GM12878 (cell line): ENCODE measurements around the gene DCAF6. TPM values are rescaled to one million over a fixed set of nuclear protein-coding genes. Genes with fewer than 3 reads are reported as not detected.

Experiments used
- ATAC-seq: fragments of 200-7000 bp; cut with Tn5 transposase; 3 replicates; pipeline ENCODE4 v1.9.1; 2020; ENCODE audit warnings: mild to moderate bottlenecking, moderate library complexity
- BruUV-seq: library from RNA; stranded (reverse); fragments of 400-500 nt; replicated peaks from 2 replicates; lab custom pipeline; 2021; lab: Mats Ljungman, UMichigan
- CTCF ChIA-PET: fragments of 300-600 bp; sonication (Branson Sonifier 250); formaldehyde crosslinking; extraction: SDS; loops from one replicate; lab custom pipeline; 2021; ENCODE audit warnings: inconsistent platforms; lab: Yijun Ruan, JAX
- POLR2A ChIA-PET: fragments of 350-600 bp; formaldehyde crosslinking; extraction: SDS; loops from one replicate; lab custom pipeline; 2021; ENCODE audit warnings: inconsistent platforms; lab: Charles Lee
- RAD21 ChIA-PET: fragments of 300-600 bp; sonication (Branson Sonifier 250); formaldehyde crosslinking; loops from one replicate; lab custom pipeline; 2023; ENCODE audit warnings: antibody characterized with exemption; ENCODE audit not compliant: unreplicated experiment; lab: Charles Lee
- SMC1A ChIA-PET: fragments of 300-600 bp; sonication (Branson Sonifier 250); formaldehyde crosslinking; loops from one replicate; lab custom pipeline; 2023; ENCODE audit not compliant: unreplicated experiment, uncharacterized antibody; lab: Charles Lee
- DNase-seq: peaks from one replicate; pipeline ENCODE4 v3.0.0-alpha.2; 2011; ENCODE audit warnings: low read depth, low spot score
- FAIRE-seq: peaks from 3 replicates; lab custom pipeline; 2011; peaks lifted over from hg19 to GRCh38; lab: Jason Lieb, UNC
- H2AFZ ChIP-seq: 2 replicates; pipeline ENCODE4 v1.6.0; 2011; ENCODE audit warnings: low read depth, low read length, control low read depth; ENCODE audit not compliant: control insufficient read depth
- H3K27ac ChIP-seq: 2 replicates; pipeline ENCODE4 v1.5.1; 2011; ENCODE audit warnings: control low read depth; ENCODE audit not compliant: control insufficient read depth, insufficient read depth
- H3K27me3 ChIP-seq, 2 experiments: replicated peaks in 1 of 2; 2 replicates each; pipeline versions ENCODE4 v1.6.0 to v1.6.1; 2011; ENCODE audit warnings: low read length in 1 of 2; ENCODE audit not compliant: control insufficient read depth in 2 of 2, insufficient read depth in 2 of 2
- H3K36me3 ChIP-seq, 2 experiments: 2 replicates each; pipeline ENCODE4 v1.5.1; 2011; ENCODE audit warnings: low read length in 1 of 2; ENCODE audit not compliant: control insufficient read depth in 2 of 2, insufficient read depth in 2 of 2
- H3K4me1 ChIP-seq: 2 replicates; pipeline ENCODE4 v1.6.1; 2011; ENCODE audit warnings: mild to moderate bottlenecking, low read length, moderate library complexity, mixed read lengths; ENCODE audit not compliant: control insufficient read depth, insufficient read depth
- H3K4me2 ChIP-seq: 2 replicates; pipeline ENCODE4 v1.6.0; 2011; ENCODE audit warnings: control low read depth; ENCODE audit not compliant: control insufficient read depth, insufficient read depth
- H3K4me3 ChIP-seq: fragments of 200-600 bp; sonication (generic); 2 replicates; pipeline ENCODE4 v1.5.1; 2016
- H3K79me2 ChIP-seq: 2 replicates; pipeline ENCODE4 v1.6.0; 2011; ENCODE audit warnings: low read length; ENCODE audit not compliant: control insufficient read depth, insufficient read depth
- H3K9ac ChIP-seq: 2 replicates; pipeline ENCODE4 v1.8.0; 2011; ENCODE audit warnings: low read length, control low read depth, mixed read lengths; ENCODE audit not compliant: control insufficient read depth, insufficient read depth
- H3K9me3 ChIP-seq: replicated peaks from 3 replicates; pipeline ENCODE4 v1.5.1; 2011; ENCODE audit warnings: mild to moderate bottlenecking, low read length; ENCODE audit not compliant: control insufficient read depth, insufficient read depth
- H4K20me1 ChIP-seq: 2 replicates; pipeline ENCODE4 v1.6.0; 2011; ENCODE audit not compliant: control insufficient read depth, insufficient read depth
- ATF7 ChIP-seq: fragments of 450-650 bp; IDR thresholded peaks from 2 replicates; pipeline ENCODE4 v1.6.1; 2016; ENCODE audit warnings: low read depth, mild to moderate bottlenecking
- MLLT1 ChIP-seq: fragments of 450-650 bp; IDR thresholded peaks from 2 replicates; pipeline ENCODE4 v1.6.1; 2016; ENCODE audit warnings: mild to moderate bottlenecking
- MTA3 ChIP-seq: IDR thresholded peaks from 2 replicates; pipeline ENCODE4 v1.6.1; 2012; ENCODE audit warnings: low read length, inconsistent platforms, borderline replicate concordance
- NBN ChIP-seq: fragments of 450-650 bp; IDR thresholded peaks from 2 replicates; pipeline ENCODE4 v1.6.1; 2016
- NR2C2 ChIP-seq: IDR thresholded peaks from 2 replicates; pipeline ENCODE4 v1.6.1; 2011; ENCODE audit warnings: borderline replicate concordance, low read depth; ENCODE audit not compliant: control insufficient read depth, insufficient read length
- ZNF274 ChIP-seq: IDR thresholded peaks from one replicate; pipeline ENCODE4 v1.8.0; 2011; ENCODE audit not compliant: insufficient read length, insufficient read depth
- ZNF622 ChIP-seq: fragments of 450-650 bp; IDR thresholded peaks from 2 replicates; pipeline ENCODE4 v1.6.1; 2017; ENCODE audit warnings: mild to moderate bottlenecking, inconsistent platforms
- WGBS: methylation state at CpG from one replicate; pipeline ENCODE4 v1.1.6; 2016; ENCODE audit warnings: low lambda C conversion rate; ENCODE audit not compliant: insufficient replicate concordance, insufficient coverage; ENCODE audit errors: missing lambda C conversion rate; 5-methylcytosine and 5-hydroxymethylcytosine counted together
- in situ Hi-C: fragments of 300-500 bp; cut with MboI; formaldehyde crosslinking; loops from 9 replicates; pipeline ENCODE4 v1.14.3; 2018; ENCODE audit warnings: mixed read lengths
- intact Hi-C: fragments of 100-400 bp; cut with micrococcal nuclease; formaldehyde crosslinking; loops from one replicate; pipeline ENCODE4 v1.14.2; 2022; ENCODE audit not compliant: unreplicated experiment
- polyA plus RNA-seq, 11 experiments: library from polyadenylated mRNA; depleted of rRNA in 4 of 11; unstranded in 6 of 11; stranded (reverse) in 5 of 11; fragments of >200 nt; fragmentation: Nextera tagmentation in 4 of 11; fragmentation: Illumina TruSeq in 1 of 11; extraction: Ambion mirVana in 4 of 11; extraction: Trizol in 1 of 11; gene quantifications; 1 replicate in 1 of 11; 2 replicates in 10 of 11; pipeline versions ENCODE4 v1.2.1 to v1.2.3, GENCODE V29; 2011 to 2016; ENCODE audit warnings: inconsistent platforms in 2 of 11, missing spikeins in 2 of 11, low read depth in 1 of 11
- total RNA-seq, 4 experiments: library from RNA; depleted of rRNA in 3 of 4; stranded (reverse); fragments of >200 nt in 3 of 4; fragmentation: Illumina TruSeq in 1 of 4; extraction: Trizol in 1 of 4; gene quantifications; 2 replicates each; pipeline versions ENCODE4 v1.2.1 to v1.2.3, GENCODE V29; 2013 to 2021
- TF ChIP-seq, protein P1 (sequence below): fragments of 450-650 bp; IDR thresholded peaks from 2 replicates; pipeline ENCODE4 v1.6.1; 2017; ENCODE audit warnings: mild to moderate bottlenecking
- TF ChIP-seq, protein P2 (sequence below): fragments of 450-650 bp; IDR thresholded peaks from 2 replicates; pipeline ENCODE4 v1.6.1; 2017; ENCODE audit warnings: mild to moderate bottlenecking, low read depth, inconsistent platforms; ENCODE audit not compliant: poor library complexity, severe bottlenecking

DCAF6 gene
- total and polyA plus RNA-seq, 10 of the 15 experiments (the other 5 are each of a cell fraction or from before 2014, with no cell fraction given), result 11.4 to 62.7 (median 33.0) TPM

- no peak for ATAC-seq
- TF ChIP-seq, protein P1, sequence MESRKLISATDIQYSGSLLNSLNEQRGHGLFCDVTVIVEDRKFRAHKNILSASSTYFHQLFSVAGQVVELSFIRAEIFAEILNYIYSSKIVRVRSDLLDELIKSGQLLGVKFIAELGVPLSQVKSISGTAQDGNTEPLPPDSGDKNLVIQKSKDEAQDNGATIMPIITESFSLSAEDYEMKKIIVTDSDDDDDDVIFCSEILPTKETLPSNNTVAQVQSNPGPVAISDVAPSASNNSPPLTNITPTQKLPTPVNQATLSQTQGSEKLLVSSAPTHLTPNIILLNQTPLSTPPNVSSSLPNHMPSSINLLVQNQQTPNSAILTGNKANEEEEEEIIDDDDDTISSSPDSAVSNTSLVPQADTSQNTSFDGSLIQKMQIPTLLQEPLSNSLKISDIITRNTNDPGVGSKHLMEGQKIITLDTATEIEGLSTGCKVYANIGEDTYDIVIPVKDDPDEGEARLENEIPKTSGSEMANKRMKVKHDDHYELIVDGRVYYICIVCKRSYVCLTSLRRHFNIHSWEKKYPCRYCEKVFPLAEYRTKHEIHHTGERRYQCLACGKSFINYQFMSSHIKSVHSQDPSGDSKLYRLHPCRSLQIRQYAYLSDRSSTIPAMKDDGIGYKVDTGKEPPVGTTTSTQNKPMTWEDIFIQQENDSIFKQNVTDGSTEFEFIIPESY, result no peak
- TF ChIP-seq, protein P2, sequence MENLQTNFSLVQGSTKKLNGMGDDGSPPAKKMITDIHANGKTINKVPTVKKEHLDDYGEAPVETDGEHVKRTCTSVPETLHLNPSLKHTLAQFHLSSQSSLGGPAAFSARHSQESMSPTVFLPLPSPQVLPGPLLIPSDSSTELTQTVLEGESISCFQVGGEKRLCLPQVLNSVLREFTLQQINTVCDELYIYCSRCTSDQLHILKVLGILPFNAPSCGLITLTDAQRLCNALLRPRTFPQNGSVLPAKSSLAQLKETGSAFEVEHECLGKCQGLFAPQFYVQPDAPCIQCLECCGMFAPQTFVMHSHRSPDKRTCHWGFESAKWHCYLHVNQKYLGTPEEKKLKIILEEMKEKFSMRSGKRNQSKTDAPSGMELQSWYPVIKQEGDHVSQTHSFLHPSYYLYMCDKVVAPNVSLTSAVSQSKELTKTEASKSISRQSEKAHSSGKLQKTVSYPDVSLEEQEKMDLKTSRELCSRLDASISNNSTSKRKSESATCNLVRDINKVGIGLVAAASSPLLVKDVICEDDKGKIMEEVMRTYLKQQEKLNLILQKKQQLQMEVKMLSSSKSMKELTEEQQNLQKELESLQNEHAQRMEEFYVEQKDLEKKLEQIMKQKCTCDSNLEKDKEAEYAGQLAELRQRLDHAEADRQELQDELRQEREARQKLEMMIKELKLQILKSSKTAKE, result no peak
- TF ChIP-seq MLLT1 (no peak), NBN (no peak), ZNF622 (no peak), MTA3 (no peak), ATF7 (0 out of 2 replicates have a peak, but pooled peaks have one; percentile 11), NR2C2 (no peak), ZNF274 (no peak)
- no peaks in the 10 kb centered on the region for H3K4me1 ChIP-seq
- H3K27me3 ChIP-seq, result no peaks in the 10 kb centered on the region
- no peak overlapping the region for H3K4me3 ChIP-seq
- WGBS, result 100% methylated on average over 2 of the region's 2 CpGs
- ChIA-PET POLR2A (no interaction called here), RAD21 (no interaction called here), SMC1A (no interaction called here), CTCF (interaction anchor here (1.4 to 1.5 kb wide), 2 partner anchors 11 to 24 kb away, joined by 4 read pairs; no protein-coding TSS in a partner anchor)
- no peak for DNase-seq
- H3K79me2 ChIP-seq, result no peaks in the 10 kb centered on the region
- intact Hi-C loops (no loop called here), in situ Hi-C loops (no loop called here)
- no peaks in the 10 kb centered on the region for H3K9me3 ChIP-seq
- H3K9ac ChIP-seq, result no peak overlapping the region
- no peak overlapping the region for H2AFZ ChIP-seq
- no peak overlapping the region for H3K27ac ChIP-seq
- H3K36me3 ChIP-seq, result peaks cover 0 to 6% of the 10 kb centered on the region in 2 experiments; a peak in 1 of 4 replicates
- TSS peak; percentile 8 for BruUV-seq
- no peak overlapping the region for H3K4me2 ChIP-seq
- FAIRE-seq, result no peak
- no peaks in the 10 kb centered on the region for H4K20me1 ChIP-seq
These were observed 121.4 kb downstream of the DCAF6 start for GRCh38 chr1:168057921-168058320.
